Prostate gland (tissue), 2 donors: ENCODE data around the gene LITAFD.

ENCODE experiments used
- CTCF ChIP-seq, 4 experiments: fragments of 200-600 bp in 2 of 4; fragments of 450-650 bp in 2 of 4; sonication (generic) in 2 of 4; IDR thresholded peaks; 1 replicate in 3 of 4; 2 replicates in 1 of 4; pipeline ENCODE4 v1.5.1; 2016 to 2019; ENCODE audit warnings: antibody characterized with exemption in 4 of 4, mild to moderate bottlenecking in 2 of 4, moderate library complexity in 2 of 4
- POLR2A ChIP-seq: fragments of 450-650 bp; IDR thresholded peaks from one replicate; pipeline ENCODE4 v1.6.1; 2016; ENCODE audit warnings: antibody characterized with exemption, mild to moderate bottlenecking

DNA sequence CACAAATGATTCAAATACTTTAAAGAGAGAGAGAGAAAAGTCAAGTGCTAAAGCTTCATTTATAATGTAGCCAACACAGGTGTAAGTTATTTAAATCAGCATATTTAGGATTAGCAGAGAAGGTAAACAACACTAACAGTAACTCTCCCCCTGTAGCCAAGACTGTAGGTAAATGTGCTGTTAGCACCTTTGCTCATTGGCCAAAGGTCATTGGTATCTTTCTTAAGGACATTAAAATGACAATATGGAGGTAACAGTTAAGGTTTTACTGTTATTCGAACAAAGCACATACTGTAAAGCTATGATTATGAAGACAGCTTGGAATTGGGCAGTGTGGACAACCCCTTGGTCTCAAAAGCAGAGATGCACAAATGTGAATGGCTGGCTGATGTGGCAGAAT is 28.7 kb downstream of the LITAFD start:
- TF ChIP-seq CTCF (IDR thresholded peaks at IDR 0.05) (no peak), POLR2A (no peak)
